Retinal pigment epithelial cell (primary cell): ENCODE data around the gene AMDHD2.

Source experiments
- DNase-seq: peaks from one replicate; pipeline ENCODE4 v3.0.0-alpha.2; 2010; ENCODE audit warnings: low read depth
- H3K4me3 ChIP-seq: 2 replicates; pipeline ENCODE4 v1.5.1; 2011; ENCODE audit warnings: mild to moderate bottlenecking, low read length, control low read depth, moderate library complexity
- TF ChIP-seq, protein P1 (sequence below): conservative IDR thresholded peaks from 2 replicates; pipeline ENCODE4 v1.5.1; 2011; ENCODE audit warnings: low read depth, low read length, control low read depth, inconsistent platforms

Gene AMDHD2

DNA sequence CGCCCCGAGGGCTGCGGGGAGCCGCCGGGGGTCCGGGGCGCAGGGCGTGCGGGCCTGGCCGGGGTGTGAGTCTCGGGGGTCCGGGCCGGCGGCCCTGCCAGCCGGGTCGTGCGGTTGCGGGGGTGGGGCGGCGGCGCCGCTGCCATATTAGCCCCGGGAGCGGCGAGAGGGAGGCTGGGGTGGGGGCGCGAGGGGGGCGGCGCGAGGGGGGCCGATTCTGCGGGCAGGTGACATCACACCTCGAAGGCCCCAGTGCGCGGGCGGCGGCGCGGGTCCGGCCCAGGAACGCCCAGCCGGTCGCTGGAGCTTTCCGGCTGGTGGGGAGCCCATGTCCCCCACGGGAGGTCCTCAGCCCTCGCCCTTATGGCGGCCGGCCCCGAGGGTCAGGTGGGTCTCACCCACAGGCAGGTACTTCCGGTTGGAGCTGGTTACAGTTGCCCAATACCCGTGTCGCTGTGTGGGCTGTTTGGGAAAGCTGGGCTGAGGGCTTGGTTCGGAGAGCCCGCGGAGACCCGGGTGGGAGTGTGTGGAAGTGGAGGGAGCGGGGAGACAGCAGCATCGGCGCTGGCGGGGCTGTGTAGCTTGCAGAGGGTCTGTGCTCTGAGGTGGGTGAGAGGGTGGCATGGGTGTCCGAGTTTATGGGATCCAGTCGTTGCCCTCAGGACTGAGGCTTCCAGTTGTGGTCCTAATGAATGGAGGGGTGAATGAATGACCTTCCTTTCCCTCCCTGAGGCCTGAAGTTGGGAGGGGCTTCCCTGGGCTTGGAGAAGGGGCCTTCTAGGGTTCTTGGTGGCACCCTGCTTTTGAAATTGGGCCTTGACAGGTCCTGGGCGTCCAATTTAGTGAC, 5.6 kb upstream of the AMDHD2 start:
- H3K4me3 ChIP-seq, result peak overlapping the region; percentile 91
- no peak for DNase-seq
- TF ChIP-seq, protein P1, sequence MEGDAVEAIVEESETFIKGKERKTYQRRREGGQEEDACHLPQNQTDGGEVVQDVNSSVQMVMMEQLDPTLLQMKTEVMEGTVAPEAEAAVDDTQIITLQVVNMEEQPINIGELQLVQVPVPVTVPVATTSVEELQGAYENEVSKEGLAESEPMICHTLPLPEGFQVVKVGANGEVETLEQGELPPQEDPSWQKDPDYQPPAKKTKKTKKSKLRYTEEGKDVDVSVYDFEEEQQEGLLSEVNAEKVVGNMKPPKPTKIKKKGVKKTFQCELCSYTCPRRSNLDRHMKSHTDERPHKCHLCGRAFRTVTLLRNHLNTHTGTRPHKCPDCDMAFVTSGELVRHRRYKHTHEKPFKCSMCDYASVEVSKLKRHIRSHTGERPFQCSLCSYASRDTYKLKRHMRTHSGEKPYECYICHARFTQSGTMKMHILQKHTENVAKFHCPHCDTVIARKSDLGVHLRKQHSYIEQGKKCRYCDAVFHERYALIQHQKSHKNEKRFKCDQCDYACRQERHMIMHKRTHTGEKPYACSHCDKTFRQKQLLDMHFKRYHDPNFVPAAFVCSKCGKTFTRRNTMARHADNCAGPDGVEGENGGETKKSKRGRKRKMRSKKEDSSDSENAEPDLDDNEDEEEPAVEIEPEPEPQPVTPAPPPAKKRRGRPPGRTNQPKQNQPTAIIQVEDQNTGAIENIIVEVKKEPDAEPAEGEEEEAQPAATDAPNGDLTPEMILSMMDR, result no peak

DNA sequence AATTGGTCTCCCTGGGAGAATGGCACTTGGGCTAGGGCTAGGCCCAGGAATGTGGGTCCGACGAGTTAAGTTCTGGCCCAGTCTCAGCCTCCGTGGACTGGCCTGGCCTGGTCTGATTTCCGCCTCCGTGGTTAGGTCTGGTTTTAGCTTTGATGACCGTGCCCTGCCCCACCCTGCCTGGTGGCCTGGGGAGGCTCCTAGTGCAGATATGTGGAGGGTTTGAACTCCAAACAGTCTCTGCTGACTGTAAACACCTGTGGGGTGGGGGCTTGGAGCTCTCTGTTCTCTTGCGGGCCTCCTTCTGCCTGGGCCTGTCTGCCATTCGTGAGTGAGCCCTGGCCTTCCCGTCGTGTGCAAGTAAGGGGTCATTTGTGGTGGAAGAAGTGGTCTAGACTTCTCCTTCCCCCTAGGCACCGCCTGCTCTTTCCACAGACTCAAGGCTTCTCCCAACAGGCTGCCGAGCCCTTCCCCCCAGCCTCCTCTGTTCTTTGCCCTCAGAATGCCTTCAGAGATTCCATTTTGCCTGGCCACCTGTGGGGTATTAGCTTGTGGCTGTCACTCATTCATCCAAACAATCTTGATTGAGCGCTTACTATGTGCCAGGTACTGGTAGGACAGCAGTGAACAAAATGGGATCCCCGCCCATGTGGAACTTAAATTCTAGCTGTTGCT, 4.9 kb upstream of the AMDHD2 start:
- DNase-seq, result no peak
- H3K4me3 ChIP-seq, result peak overlapping the region; percentile 91
- TF ChIP-seq, protein P1, result no peak

DNA sequence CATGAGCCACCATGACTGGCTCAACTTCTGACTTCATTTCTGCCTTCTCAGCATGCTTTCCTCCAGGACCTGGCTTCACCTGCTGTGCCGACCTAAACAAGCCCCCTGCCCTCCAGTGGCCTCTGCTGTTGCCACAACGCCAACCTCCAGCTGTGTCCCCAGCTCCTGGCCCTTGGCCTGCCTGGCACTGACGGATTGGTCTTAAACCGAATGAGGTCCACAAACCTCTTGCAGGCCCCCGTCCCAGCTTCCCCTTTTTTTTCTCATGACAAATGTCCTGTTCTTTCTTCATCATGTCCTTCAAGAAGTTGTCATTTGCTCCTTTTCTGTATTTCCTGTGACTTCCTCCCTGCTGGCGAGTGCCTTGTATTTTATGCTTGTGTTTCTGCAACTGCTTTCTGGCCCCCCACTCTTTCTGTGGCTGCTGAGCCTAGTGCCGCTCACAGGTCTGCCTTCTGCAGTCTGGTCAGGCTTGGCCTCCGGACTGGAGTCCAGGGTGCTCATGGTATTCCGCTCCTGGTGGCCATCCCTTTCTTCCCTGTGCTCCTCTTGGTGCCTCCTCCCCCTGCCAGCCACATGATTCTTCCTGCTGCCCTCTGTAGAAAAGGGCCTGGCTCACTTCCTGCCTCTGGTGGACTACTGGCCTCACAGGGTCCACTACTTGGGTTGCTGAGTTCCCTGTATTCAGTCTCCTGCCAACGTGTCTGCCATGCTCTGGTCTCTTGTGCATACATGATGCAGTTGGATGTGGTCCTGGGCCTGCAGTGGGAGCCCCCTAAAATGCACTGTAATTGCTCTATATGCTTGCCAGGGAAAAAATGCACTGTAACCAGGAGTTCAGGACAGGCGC, 3.6 kb upstream of the AMDHD2 start:
- DNase-seq, result no peak
- TF ChIP-seq, protein P1, result no peak
- H3K4me3 ChIP-seq, result peak overlapping the region; percentile 24

DNA sequence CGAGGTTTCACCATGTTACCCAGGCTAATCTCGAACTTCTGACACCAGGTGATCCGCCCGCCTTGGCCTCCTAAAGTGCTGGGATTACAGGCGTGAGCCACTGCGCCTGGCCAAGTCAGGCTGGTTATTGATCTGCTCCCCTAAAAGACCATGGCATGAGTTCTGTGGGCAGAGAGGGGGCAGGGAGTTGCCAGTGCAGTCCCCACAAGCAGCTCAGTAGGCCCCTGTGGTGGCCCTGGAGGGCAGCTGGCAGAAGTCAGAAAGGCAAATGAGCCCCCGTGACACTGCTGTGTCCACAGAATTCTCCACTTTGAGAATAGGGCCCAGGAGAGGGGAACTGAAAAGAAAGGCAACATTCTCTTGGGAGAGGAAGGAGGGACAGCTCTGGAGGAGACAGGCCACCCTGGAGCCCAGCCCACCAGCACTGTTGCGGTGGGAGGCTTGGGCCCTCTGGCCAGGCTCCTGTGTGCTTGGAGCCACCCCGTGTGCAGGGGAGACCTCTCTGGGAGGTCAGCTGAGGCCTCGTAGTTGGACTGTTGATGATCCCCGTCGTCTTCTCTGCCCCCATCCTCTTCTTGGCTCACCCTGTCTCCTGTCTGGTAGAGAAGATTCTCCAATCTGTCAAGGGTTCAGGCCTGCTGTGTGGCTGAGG, 2.1 kb upstream of the AMDHD2 start:
- TF ChIP-seq, protein P1, result no peak
- no peak overlapping the region for H3K4me3 ChIP-seq
- DNase-seq, result no peak

DNA sequence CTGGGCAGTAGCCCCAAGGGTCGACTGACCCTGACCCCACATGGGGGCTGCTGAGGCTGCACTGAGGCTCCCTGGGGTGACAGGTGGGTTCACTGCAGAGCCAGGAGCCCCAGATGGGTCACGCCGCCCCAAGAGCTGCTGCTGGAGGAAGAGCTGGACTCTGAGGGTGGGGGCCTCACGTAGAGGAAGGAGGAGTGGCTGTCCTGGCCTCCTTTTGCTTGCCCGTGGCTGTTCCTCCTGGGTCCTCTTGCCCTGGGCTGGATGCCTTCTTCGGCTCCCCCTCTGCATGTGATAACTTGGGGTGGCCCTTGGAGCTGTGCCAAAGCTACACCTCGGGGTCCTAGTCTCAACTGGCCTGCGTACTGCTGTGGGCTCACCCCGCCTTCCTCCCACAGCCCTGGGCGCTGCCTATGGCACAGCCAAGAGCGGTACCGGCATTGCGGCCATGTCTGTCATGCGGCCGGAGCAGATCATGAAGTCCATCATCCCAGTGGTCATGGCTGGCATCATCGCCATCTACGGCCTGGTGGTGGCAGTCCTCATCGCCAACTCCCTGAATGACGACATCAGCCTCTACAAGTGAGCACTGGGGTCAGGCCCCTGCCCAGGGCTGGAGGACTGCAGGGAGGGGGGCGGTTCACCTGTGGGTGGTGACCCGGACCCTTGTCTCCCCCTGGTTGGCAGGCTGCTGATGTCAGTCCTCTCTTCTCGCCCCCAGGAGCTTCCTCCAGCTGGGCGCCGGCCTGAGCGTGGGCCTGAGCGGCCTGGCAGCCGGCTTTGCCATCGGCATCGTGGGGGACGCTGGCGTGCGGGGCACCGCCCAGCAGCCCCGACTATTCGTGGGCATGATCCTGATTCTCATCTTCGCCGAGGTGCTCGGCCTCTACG, 1.1 kb upstream of the AMDHD2 start:
- TF ChIP-seq, protein P1, result no peak
- no peak overlapping the region for H3K4me3 ChIP-seq
- no peak for DNase-seq

DNA sequence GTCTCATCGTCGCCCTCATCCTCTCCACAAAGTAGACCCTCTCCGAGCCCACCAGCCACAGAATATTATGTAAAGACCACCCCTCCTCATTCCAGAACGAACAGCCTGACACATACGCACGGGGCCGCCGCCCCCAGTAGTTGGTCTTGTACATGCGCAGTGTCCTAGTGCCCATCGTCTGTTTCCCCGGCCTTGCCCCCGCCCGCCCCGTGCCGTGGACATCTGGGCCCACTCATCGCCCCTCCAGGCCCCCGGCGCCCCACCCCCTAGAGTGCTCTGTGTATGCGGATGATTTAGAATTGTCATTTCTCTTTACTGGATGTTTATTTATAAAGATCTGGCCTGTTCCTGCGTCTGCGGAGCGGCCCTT, 475 bp upstream of the AMDHD2 start:
- TF ChIP-seq, protein P1, result no peak
- DNase-seq, result no peak
- H3K4me3 ChIP-seq, result no peak overlapping the region
